BLaER1 treated with 17β-estradiol and CSF1 and Interleukin-3, amounts not matched to agents 10 nM and 100 nM (cell line): Measurements from ENCODE around the gene GABRB2.
A peak's percentile ranks its signal among the peaks of the same experiment; 100 is the strongest.

Experiments
- H3K27ac ChIP-seq, 11 experiments: shearing (Covaris generic); formaldehyde crosslinking; 2 replicates each; pipeline ENCODE4 v1.8.1; 2022
- H3K27me3 ChIP-seq, 11 experiments: shearing (Covaris generic); formaldehyde crosslinking; 2 replicates each; pipeline ENCODE4 v1.8.1; 2022
- H3K36me3 ChIP-seq, 11 experiments: shearing (Covaris generic); formaldehyde crosslinking; 2 replicates each; pipeline ENCODE4 v1.8.1; 2022
- H3K4me1 ChIP-seq, 10 experiments: shearing (Covaris generic); formaldehyde crosslinking; 2 replicates each; pipeline ENCODE4 v1.8.1; 2022
- H3K4me2 ChIP-seq, 11 experiments: shearing (Covaris generic); formaldehyde crosslinking; 2 replicates each; pipeline ENCODE4 v1.8.1; 2022
- H3K4me3 ChIP-seq, 10 experiments: shearing (Covaris generic); formaldehyde crosslinking; 2 replicates each; pipeline ENCODE4 v1.8.1; 2022
- H3K9ac ChIP-seq, 11 experiments: shearing (Covaris generic); formaldehyde crosslinking; 2 replicates each; pipeline ENCODE4 v1.8.1; 2022
- H3K9me3 ChIP-seq, 11 experiments: shearing (Covaris generic); formaldehyde crosslinking; replicated peaks in 1 of 11; 2 replicates each; pipeline ENCODE4 v1.8.1; 2022
- H4K20me1 ChIP-seq, 11 experiments: shearing (Covaris generic); formaldehyde crosslinking; 2 replicates each; pipeline ENCODE4 v1.8.1; 2022
- Cebpa-rat ChIP-seq, 11 experiments: shearing (Covaris generic); IDR thresholded peaks; 2 replicates each; pipeline ENCODE4 v1.8.1; 2022

Gene GABRB2

GRCh38 chr5:161546470-161547301, at the start of gene GABRB2:
TSS of gene GABRB2 (minus strand) at chr5:161546725. CDS start at chr5:161546643, 82 bp downstream.
- TF ChIP-seq Cebpa-rat (IDR thresholded peaks at IDR 0.05) = no peak
- Histone ChIP-seq H3K9me3 (no peaks in the 10 kb centered on the region; a peak in 1 of 22 replicates), H3K36me3 (no peaks in the 10 kb centered on the region), H4K20me1 (no peaks in the 10 kb centered on the region), H3K4me1 (peaks cover 0 to 11% (median 5%) of the 10 kb centered on the region in 10 experiments; a peak in 7 of 20 replicates), H3K4me2 (peak within 1 kb of the TSS; percentile 90 to 99 (median 97)), H3K9ac (peak within 1 kb of the TSS in 9 of 11 experiments; percentile 31 to 74 (median 57); a peak in 16 of 22 replicates), H3K27me3 (peaks cover 38 to 47% (median 44%) of the 10 kb centered on the region in 11 experiments), H3K4me3 (peak within 1 kb of the TSS; percentile 60 to 75 (median 69)), H3K27ac (no peak within 1 kb of the TSS)

GRCh38 chr5:161585798-161586197, 39.3 kb upstream of the GABRB2 start:
- TF ChIP-seq Cebpa-rat (IDR thresholded peaks at IDR 0.05) = no peak
- Histone ChIP-seq H3K4me2 (peak overlapping the region in 5 of 11 experiments; percentile 20 to 40 (median 37); a peak in 8 of 22 replicates), H3K27ac (no peak overlapping the region), H3K4me3 (no peak overlapping the region), H3K27me3 (no peaks in the 10 kb centered on the region), H3K4me1 (peaks cover 0 to 21% (median 8%) of the 10 kb centered on the region in 10 experiments; a peak in 8 of 20 replicates), H4K20me1 (no peaks in the 10 kb centered on the region), H3K9me3 (no peaks in the 10 kb centered on the region), H3K9ac (no peak overlapping the region), H3K36me3 (no peaks in the 10 kb centered on the region)

- Histone ChIP-seq H3K4me2 (no peak overlapping the region), H3K4me1 (peaks cover 0 to 16% (median 7%) of the 10 kb centered on the region in 10 experiments; a peak in 8 of 20 replicates), H3K36me3 (no peaks in the 10 kb centered on the region), H3K9me3 (peaks cover 0 to 17% (median 7%) of the 10 kb centered on the region in 11 experiments; a peak in 10 of 22 replicates), H3K4me3 (no peak overlapping the region), H3K27me3 (no peaks in the 10 kb centered on the region), H3K27ac (no peak overlapping the region), H3K9ac (no peak overlapping the region), H4K20me1 (no peaks in the 10 kb centered on the region)
- TF ChIP-seq Cebpa-rat (IDR thresholded peaks at IDR 0.05) = no peak
Observed at GRCh38 chr5:161580621-161581020, 34.1 kb upstream of the GABRB2 start.

GRCh38 chr5:161572914-161573313, 26.4 kb upstream of the GABRB2 start:
- no peak for TF ChIP-seq Cebpa-rat (IDR thresholded peaks at IDR 0.05)
- Histone ChIP-seq H3K27me3 (no peaks in the 10 kb centered on the region), H3K36me3 (no peaks in the 10 kb centered on the region), H3K4me2 (peak overlapping the region; percentile 11 to 59 (median 52); a peak in 19 of 22 replicates), H3K4me1 (peaks cover 4 to 8% (median 6%) of the 10 kb centered on the region in 10 experiments; a peak in 19 of 20 replicates), H3K4me3 (no peak overlapping the region; a peak in 1 of 20 replicates), H3K9me3 (no peaks in the 10 kb centered on the region), H4K20me1 (no peaks in the 10 kb centered on the region), H3K9ac (no peak overlapping the region), H3K27ac (no peak overlapping the region)

- Histone ChIP-seq H3K9me3 (no peaks in the 10 kb centered on the region), H3K36me3 (no peaks in the 10 kb centered on the region), H3K4me3 (no peak overlapping the region), H3K27me3 (no peaks in the 10 kb centered on the region), H3K9ac (no peak overlapping the region), H4K20me1 (no peaks in the 10 kb centered on the region), H3K4me2 (no peak overlapping the region), H3K27ac (no peak overlapping the region), H3K4me1 (peaks cover 0 to 4% (median 0%) of the 10 kb centered on the region in 10 experiments; a peak in 1 of 20 replicates)
- no peak for TF ChIP-seq Cebpa-rat (IDR thresholded peaks at IDR 0.05)
Observed at GRCh38 chr5:161566081-161566480, 19.6 kb upstream of the GABRB2 start.

GRCh38 chr5:161562446-161562845, 15.9 kb upstream of the GABRB2 start:
- H3K4me2 ChIP-seq = no peak overlapping the region
- no peaks in the 10 kb centered on the region for H3K9me3 ChIP-seq
- H3K4me3 ChIP-seq = no peak overlapping the region
- H3K27ac ChIP-seq = no peak overlapping the region
- no peaks in the 10 kb centered on the region for H3K36me3 ChIP-seq
- H3K27me3 ChIP-seq = no peaks in the 10 kb centered on the region
- no peaks in the 10 kb centered on the region for H4K20me1 ChIP-seq
- H3K9ac ChIP-seq = no peak overlapping the region
- no peak for TF ChIP-seq Cebpa-rat (IDR thresholded peaks at IDR 0.05)
- H3K4me1 ChIP-seq = peaks cover 0 to 4% (median 0%) of the 10 kb centered on the region in 10 experiments; a peak in 1 of 20 replicates

- Histone ChIP-seq H3K9me3 (no peaks in the 10 kb centered on the region; a peak in 1 of 22 replicates), H3K27me3 (peaks cover 38 to 47% (median 44%) of the 10 kb centered on the region in 11 experiments), H3K4me3 (no peak overlapping the region)
Observed at GRCh38 chr5:161549106-161549505, 2.6 kb upstream of the GABRB2 start.

GRCh38 chr5:161548487-161549094, 2.1 kb upstream of the GABRB2 start:
- H3K4me3 ChIP-seq = peak overlapping the region in 1 of 10 experiments; percentile 70; a peak in 2 of 20 replicates
- no peaks in the 10 kb centered on the region for H4K20me1 ChIP-seq
- no peaks in the 10 kb centered on the region for H3K36me3 ChIP-seq
- no peak overlapping the region for H3K9ac ChIP-seq
- no peaks in the 10 kb centered on the region; a peak in 1 of 22 replicates for H3K9me3 ChIP-seq
- no peak overlapping the region for H3K27ac ChIP-seq
- H3K4me2 ChIP-seq = peak overlapping the region in 7 of 11 experiments; percentile 90 to 99 (median 97); a peak in 10 of 22 replicates
- TF ChIP-seq Cebpa-rat (IDR thresholded peaks at IDR 0.05) = no peak
- H3K27me3 ChIP-seq = peaks cover 38 to 47% (median 44%) of the 10 kb centered on the region in 11 experiments
- H3K4me1 ChIP-seq = peaks cover 0 to 11% (median 5%) of the 10 kb centered on the region in 10 experiments; a peak in 7 of 20 replicates

More at GRCh38 chr5:161549106-161549505, 2.6 kb upstream of the GABRB2 start:
- no peaks in the 10 kb centered on the region for H3K36me3 ChIP-seq
- no peaks in the 10 kb centered on the region for H4K20me1 ChIP-seq
- H3K9ac ChIP-seq = no peak overlapping the region
- no peak for TF ChIP-seq Cebpa-rat (IDR thresholded peaks at IDR 0.05)
- H3K4me1 ChIP-seq = peaks cover 0 to 11% (median 5%) of the 10 kb centered on the region in 10 experiments; a peak in 7 of 20 replicates
- H3K4me2 ChIP-seq = no peak overlapping the region
- H3K27ac ChIP-seq = no peak overlapping the region
